Raji (cell line): ENCODE measurements around the gene IQGAP2.

Source experiments
- POLR2A ChIP-seq: IDR thresholded peaks from 2 replicates; pipeline ENCODE4 v1.6.1; 2011; ENCODE audit warnings: low read depth, low read length, control low read depth; ENCODE audit not compliant: insufficient read depth

Gene IQGAP2

DNA sequence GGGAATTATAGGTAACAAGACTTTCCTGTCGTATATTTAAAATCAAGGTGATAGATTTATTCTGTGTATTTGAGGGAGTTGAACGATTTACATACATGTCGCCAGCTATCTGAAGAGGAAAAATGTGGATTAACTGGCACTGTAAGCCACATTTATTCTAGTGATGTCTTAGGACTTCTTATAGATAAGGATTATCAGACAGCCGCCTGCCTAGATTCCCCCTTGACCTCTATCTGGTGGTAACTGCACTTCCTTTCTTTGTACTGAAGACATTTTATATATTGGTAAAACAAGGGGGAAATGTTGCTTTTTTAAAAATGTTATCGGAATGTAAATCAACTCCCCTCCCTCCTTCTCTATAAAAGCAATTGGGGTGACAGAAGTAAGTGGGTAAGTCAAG is 259.4 kb downstream of the IQGAP2 start:
- no peak for TF ChIP-seq POLR2A

DNA sequence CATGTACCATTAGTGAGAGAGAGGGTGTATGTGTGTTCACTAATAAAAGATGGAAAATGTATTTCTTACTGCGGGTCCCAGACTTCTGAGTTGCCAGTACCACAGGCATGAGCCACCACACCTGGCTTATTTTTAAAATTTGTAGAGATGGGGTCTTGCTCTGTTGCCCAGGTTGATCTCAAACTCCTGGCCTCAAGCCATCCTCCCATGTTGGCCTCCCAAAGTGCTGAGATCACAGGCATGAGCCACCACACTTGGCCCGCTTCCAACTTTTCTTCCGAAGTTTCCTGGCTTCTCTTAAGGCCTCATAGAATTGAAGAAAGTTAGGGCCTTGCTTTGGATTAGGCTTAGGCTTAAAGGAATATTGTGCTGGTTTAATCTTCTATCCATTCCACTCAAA is 260.5 kb downstream of the IQGAP2 start:
- no peak for TF ChIP-seq POLR2A

DNA sequence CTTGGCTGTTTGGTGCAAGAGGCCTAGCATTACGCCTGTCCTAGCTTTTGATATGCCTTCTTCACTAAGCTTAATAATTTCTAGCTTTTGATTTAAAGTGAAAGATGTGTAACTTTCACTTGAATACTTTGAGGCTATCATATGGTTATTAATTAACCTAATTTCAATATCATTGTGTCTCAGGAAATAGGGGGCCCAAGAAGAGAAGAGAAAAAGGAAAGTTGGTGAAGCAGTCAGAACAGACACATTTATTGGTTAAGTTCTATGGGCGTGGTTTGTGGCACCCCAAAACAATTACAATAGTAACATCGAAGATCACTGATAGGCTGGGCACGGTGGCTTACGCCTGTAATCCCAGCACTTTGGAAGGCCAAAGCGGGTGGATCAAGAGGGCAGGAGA is 261.0 kb downstream of the IQGAP2 start:
- TF ChIP-seq POLR2A = no peak

DNA sequence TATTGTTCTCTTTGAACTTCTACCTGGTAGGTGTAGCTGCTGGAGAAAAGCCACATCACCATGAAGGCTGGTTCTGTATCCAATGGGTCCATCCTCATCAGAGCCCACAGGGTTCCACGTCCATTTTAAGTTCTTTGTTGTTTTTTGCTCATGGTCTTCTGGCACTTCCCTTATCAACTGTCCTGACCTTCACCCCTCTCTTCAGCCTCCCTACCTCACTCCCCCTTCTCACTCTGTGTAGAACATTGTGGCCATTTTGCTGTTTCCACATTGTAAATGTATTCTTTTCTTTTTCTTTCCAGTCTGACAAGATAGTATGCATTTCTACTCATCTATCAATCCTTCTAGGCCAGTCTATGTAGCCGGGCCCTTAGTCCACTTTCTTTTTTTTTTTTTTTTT is 264.4 kb downstream of the IQGAP2 start:
- no peak for TF ChIP-seq POLR2A

DNA sequence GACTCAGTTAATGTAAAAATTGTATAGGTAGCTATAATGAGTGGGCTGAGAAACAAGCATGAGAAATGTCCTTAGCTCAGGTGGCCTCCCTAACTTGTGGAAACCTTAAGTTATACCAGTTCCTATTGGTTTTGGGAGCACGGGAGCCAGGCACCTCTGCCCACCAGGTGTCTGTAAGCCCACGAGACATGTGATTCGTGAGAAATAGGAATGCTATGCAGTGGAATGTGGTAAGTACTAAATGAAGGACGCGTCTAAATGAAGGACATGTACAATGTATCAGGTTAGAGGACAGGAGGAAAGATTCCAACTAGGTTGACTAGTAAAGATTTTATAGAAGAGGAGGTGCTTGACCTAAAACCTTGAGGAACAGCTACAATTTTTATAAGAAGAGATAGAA is 266.2 kb downstream of the IQGAP2 start:
- no peak for TF ChIP-seq POLR2A

DNA sequence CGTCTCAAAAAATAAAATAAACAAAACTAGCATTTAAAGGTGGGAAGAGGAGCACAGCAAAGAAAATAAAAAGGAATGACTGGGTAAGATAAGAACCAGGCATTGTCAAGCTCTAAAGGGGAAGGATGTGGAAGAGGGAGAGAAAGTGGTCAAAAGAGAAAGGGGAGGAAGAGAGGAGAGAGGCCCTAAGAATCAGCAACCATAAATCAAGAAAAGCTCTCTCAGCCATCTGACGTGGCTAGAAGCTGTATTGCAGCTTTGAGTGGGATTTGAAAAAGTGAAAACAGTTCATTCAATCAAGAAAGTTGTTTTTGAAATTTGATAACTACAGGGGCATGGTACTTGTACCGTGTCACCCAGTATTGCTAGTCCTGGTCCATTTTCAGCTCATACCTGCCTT is 267.4 kb downstream of the IQGAP2 start:
- TF ChIP-seq POLR2A = no peak

DNA sequence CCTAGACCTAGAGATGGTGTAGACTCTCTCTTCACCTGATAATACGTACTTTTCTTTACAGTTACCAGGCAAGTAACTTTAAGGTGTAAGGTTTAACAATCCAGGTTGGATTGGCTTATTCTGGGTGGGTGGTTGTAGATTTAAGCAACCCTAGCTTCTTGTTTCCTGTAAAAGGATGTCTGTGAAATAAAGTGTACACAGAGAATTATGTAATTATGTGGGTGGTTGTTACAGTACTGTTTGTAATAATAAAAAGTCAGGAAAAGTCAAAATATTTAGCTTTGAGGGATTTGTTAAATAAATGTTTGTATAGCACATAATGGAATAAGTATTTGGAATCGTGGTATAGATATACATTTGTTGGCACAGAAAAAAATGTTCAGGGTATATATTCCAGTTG is 269.2 kb downstream of the IQGAP2 start:
- no peak for TF ChIP-seq POLR2A

DNA sequence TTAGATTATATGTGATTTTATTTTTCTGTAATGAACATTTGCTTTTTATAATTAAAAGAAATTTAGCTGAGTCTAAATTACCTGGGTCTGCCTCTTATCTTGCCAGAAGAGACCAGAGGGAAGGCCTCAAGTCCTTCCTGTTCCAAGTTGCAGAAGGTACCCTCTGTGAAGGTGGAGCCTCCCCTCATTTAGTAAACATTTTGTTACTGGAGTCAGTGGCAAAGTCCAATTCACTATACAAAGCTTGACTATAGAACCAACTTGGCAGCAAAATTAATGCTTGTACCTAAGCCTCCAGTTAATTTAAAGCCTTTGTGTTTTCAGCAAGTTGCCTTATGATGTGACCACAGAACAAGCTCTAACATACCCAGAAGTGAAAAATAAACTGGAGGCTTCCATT is 270.0 kb downstream of the IQGAP2 start:
- TF ChIP-seq POLR2A = no peak

DNA sequence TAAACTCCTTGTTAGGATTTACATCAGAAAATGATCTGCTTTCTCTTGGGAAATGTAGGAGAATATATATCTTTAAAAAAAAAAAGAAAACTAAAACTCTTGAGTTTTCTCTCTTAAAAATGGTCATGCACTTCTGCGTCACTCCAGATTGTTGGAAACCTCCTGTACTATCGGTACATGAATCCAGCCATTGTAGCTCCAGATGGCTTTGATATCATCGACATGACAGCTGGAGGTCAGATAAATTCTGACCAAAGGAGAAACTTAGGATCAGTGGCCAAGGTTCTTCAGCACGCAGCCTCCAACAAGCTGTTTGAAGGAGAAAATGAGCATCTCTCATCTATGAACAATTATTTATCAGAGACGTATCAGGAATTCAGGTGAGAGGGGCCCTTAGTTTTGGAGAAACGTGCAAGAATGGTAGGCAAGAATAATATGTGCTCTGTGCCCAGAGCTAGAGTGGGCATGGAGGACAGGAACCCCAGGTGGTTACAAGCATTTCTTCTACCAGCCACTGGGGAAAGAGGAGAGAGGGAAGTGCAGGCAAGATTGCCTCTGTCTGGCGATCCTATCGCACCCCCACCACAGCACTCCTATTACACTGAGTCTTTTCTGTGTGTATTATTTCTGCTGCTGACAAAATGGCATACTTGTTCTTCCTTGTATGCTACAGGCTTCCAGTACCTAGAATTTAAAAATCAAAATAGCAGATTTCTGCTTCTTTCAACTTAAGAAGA is 271.4 kb downstream of the IQGAP2 start:
- TF ChIP-seq POLR2A = no peak

DNA sequence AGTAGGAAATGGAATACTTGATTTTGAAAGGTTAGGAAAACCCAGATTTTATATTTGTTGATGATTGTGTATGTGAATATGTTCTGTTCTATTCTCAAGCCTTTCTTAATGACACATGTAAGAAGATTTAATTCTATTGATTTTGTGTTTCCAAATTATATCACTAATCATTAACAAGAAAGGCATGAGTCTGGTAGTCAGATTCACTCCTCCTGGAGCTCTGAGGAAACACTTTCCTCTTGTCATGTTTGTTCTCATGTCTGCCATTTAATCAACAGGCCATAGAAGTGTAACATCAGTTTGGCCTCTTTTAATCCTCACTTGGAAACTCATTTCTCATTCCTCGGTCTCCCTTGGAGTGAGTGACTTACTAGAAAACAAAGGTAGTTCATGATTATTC is 272.3 kb downstream of the IQGAP2 start:
- TF ChIP-seq POLR2A = no peak

DNA sequence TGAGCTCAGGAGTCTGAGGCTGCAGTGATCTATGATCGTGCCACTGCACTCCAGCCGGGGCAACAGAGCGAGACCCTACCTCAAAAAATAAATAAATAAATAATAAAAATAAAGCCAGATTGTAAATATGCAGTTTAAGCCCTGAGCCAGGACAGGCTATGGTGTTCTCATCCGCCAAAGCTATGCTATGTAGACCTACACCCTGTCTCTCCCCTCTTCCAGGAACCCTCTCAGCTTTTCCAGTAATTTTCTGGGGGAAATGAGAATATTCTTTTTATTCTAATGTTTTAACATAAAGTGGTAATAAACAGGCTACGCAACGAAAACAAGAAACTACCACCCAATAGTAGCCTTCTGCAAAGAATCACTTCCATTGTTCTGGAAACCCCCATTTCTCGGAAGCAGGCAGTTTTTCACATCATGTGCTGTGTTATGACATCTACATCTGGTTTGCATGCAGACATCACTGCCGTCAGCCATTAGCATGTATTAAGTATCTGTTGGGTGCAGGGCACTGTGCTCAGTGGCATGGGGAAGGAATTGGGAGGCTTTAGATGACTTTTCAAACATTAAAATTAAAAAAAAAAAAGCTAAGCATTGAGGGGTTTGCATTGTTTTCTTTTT is 274.9 kb downstream of the IQGAP2 start:
- TF ChIP-seq POLR2A = no peak

DNA sequence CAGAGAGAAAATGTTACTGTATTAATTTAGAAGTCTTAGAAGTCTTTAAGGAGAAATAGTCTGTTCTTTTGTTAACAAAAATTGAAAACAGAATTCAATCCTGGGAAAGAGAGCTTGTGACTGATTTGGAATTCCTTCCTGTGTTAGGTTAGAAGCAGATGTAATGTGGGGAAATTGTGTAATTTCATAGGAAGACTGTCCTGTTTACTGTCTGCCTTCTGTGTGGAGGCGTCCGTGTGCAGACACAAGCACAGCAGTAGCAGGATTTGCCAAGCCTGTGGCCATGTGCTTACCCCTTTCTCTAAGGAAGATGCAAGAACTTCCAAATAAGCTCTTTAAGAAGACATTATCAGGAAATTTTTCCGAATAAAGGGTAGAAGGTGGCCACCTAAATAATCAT is 276.1 kb downstream of the IQGAP2 start:
- TF ChIP-seq POLR2A = no peak

DNA sequence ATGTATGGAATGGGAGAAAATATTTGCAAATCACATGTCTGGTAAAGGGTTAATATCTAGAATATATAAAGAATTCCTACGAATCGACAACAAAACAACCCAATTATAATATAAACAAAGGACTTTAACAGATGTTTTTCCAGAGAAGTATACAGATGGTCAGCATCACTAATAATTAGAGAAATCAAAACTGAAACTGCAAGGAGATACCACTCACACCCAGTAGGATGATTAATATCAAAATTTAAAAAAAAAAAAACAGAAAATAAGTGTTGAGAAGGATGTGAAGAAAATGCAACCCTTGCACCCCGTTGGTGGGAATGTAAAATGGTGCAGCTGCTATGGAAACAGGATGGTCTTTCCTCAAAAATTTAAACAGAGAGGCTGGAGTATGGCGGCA is 278.2 kb downstream of the IQGAP2 start:
- TF ChIP-seq POLR2A = no peak

DNA sequence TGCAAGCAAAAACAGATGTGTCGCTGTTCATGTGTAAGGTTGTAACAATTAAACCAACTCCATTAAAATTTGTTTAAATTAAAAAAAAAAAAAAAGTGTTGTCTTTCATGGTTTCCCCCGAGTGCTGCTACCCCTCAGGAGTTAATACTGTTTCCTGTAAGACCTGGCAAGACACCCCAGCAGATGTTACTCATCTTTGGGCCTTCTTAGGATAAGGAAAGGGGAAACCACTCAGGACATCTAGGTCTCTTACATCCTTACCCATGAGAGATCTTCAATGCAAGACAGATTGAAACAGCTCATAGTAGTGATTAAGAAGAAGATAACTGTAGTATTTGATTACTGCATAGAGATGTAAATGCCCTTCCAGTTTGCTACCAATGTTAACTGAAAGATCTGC is 279.3 kb downstream of the IQGAP2 start:
- TF ChIP-seq POLR2A = no peak

DNA sequence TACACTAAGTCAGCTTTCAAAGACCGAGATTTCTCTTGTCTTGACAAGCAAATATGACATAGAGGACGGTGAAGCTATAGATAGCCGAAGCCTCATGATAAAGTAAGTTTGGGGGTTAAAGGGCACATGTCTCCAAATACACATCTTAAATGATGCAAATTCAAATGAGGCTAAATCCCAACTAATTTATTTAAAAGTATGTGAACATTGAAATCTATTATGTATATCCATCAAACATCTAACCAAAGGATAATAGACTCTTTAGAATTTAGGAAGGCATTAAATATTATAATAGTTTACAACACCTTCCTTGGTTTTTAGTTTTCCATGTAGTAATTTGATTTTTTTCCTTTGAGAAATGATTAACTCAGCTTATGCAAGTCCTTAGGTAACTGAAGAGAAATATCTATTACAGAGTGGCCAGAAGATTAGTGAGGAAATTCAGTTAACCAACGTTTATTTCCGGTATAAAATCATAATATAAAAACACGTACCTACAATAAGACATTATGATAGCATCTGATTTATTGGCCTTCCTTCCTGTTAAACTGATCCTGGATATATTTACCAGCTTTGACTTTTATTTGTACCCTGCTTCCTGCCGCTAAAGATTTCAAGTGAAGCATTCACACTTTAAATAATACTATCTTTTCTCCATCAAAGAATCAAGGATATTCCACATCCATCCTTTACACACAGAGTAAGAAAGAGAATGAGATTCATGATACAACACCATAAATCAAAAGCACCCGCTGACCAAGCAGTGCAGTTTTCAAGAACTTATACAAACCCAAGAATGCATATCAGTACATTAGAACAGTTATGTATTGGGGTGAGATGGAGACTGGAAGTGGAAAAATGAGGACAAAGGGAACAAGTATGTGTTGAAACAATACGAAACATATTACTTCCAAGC is 281.0 kb downstream of the IQGAP2 start:
- no peak for TF ChIP-seq POLR2A
